Measurements from ENCODE around the gene CPB2.

Gene CPB2

GRCh38 chr13:46004491-46004890 is 100.3 kb downstream of the CPB2 start:
- Histone ChIP-seq H2AK5ac (ENCODE audit: low read length, severe bottlenecking) (no peak overlapping the region), H3K9me3 (ENCODE audit: control insufficient read depth, low read length) (no peaks in the 10 kb centered on the region), H3K36me3 (ENCODE audit: control insufficient read depth in 1 of 2, insufficient read depth in 2 of 2, low read depth in 1 of 2, low read length in 2 of 2) (peaks cover 13 to 77% of the 10 kb centered on the region in 2 experiments), H3K4ac (ENCODE audit: low read depth in 1 of 2, low read length in 2 of 2) (no peak overlapping the region), H2BK15ac (ENCODE audit: low read depth, poor library complexity, severe bottlenecking) (no peak overlapping the region), H3K23ac (ENCODE audit: low read length in 2 of 2) (no peak overlapping the region), H4K91ac (ENCODE audit: low read length) (no peak overlapping the region), H3K4me2 (ENCODE audit: low read length, poor library complexity, severe bottlenecking) (no peak overlapping the region), H2BK12ac (ENCODE audit: low read length in 2 of 2) (no peak overlapping the region), H3K14ac (ENCODE audit: low read length in 2 of 2) (no peak overlapping the region), H2BK120ac (ENCODE audit: low read depth, low read length) (no peak overlapping the region), H2AFZ (ENCODE audit: low read depth, low read length) (no peak overlapping the region), H3K18ac (ENCODE audit: low read depth in 1 of 2, low read length in 2 of 2) (no peak overlapping the region), H3K27ac (ENCODE audit: low read length, poor library complexity, severe bottlenecking) (no peak overlapping the region), H3K79me1 (replicated peaks; ENCODE audit: low read length, poor library complexity, severe bottlenecking) (peaks cover 13% of the 10 kb centered on the region), H4K8ac (ENCODE audit: low read length) (no peak overlapping the region), H3K9ac (ENCODE audit: low read length) (no peak overlapping the region), H3K4me3 (ENCODE audit: insufficient read depth in 1 of 2, low read depth in 1 of 2, low read length in 2 of 2) (no peak overlapping the region), H3K27me3 (ENCODE audit: control insufficient read depth in 1 of 2, insufficient read depth in 1 of 2, low read length in 2 of 2) (no peaks in the 10 kb centered on the region), H2BK5ac (ENCODE audit: low read depth, low read length, poor library complexity, severe bottlenecking) (no peak overlapping the region), H3K4me1 (ENCODE audit: control insufficient read depth, insufficient read depth, low read depth, low read length) (no peaks in the 10 kb centered on the region)
- DNase-seq = no peak
- WGBS = no CpG with 5 or more reads among the region's 1 CpG
